NCI-H1417 (cell line): ENCODE measurements around the gene MPI.

Source experiments
- DNase-seq, 3 experiments: peaks; one replicate each; lab custom pipeline; 2025; lab: John Stamatoyannopoulos, UW

The MPI gene

DNA sequence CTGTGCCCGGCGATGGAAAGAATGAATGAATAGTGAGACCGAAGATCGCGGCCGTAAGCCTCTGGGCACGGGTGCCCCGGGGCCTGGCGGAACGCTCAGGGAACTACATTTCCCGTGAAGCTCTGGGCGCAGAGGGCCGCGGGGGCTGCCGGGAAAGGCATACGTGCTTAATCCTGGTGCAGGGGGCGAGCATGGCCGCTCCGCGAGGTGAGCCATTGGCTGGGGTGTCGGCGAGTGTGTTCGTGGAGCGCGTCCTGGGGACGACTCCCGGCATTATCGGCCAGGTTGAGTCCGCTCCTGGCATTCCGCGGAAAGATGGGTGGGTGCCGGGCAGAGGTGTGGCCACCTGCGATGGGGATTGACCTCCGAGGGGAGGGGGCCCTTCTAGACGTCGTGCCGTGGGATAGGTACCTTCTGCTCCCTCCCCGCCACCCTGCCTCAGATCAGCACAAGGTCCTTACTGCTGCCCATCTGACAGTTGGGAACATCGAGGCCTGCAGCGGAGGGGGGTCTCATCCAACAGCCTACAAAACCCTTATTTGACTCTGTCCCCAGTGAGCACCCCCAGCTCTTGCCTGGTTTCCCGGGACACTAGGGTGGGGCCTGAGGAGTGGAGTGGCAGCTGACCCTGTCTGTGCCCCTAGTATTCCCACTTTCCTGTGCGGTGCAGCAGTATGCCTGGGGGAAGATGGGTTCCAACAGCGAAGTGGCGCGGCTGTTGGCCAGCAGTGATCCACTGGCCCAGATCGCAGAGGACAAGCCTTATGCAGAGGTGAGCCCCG, at the start of gene MPI:
Gene MPI, plus strand, starts transcription at position 160 of the 782 bp plus-strand sequence. Its CDS starts 32 bp downstream, at position 192.
- peak; percentile 79 to 92 (median 89) for DNase-seq

DNA sequence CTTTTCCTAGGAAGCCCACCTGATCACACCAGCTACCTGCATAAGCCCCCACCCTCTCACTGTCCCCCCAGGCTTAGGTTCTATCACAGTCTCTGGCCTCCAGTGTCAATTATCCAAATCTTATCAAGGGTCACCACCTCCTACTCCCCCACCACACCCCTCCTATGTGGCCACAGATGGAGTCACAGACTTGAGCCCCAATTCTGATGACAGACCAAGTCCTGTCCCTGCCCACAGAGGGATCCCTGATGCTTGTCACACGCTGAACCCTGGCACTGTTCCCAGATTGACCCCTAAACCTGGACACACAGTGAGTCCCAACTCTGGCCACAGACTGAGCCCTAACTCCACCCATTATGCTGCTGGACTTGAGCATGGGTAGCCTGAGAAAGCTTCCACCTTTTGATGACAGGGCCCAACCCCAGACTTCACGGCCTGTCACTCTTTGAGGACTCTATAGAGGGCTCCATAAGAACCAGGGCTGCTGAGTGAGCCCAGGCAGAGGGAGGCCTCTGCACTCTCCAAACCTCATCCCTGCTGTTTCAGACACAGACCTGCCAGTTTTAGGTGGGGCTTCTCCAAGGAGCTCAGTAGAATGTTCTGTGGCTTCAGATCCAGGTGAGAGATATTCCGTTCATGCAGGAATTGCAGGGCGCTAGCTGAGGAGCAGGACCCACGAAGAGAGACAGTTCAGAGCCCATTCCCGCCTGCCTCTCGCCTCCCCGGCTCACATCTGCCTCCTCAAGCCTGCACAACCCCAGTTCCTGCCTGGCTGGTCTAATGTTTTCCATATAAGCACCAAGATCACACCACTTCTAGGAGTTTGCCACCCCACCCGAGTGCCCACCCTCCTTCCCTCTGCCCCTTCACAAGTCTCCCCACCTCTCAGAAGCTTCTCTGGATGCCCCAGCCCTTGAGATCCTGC, 48.7 kb upstream of the MPI start:
- no peak for DNase-seq

- DNase-seq = no peak
Observed at GRCh38 chr15:74841891-74842373, 47.9 kb upstream of the MPI start.

GRCh38 chr15:74842581-74843444, 47.0 kb upstream of the MPI start, which contains the start of gene ULK3:
TSS of gene ULK3 (minus strand) at chr15:74843156. CDS start at chr15:74843105, 51 bp downstream.
- DNase-seq = peak; percentile 91 to 96 (median 95)

- no peak for DNase-seq
Observed at GRCh38 chr15:74843445-74843828, 46.4 kb upstream of the MPI start.

DNA sequence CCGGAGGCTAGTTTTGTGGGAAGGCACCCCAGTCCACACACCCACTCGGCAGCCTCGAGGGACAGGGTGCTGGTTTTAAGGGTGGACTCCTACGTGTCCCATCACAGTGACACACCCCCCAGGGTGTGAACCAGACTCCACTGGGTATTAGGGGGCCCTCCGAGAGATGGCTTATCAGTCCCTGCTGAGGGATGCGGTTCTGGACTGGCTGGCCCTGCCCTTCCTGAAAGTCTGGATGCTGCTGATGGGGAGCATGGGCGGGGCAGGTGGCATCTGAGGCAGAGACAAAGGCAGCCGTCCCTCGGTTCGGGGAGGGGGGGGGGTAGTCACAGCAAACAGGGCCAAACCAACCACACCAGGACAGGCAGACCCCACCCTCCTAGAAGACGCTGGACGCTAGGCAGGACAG, 45.9 kb upstream of the MPI start:
- DNase-seq = peak in 1 of 3 experiments; percentile 42

- no peak for DNase-seq
Observed at GRCh38 chr15:74844319-74845207, 45.3 kb upstream of the MPI start.

DNA sequence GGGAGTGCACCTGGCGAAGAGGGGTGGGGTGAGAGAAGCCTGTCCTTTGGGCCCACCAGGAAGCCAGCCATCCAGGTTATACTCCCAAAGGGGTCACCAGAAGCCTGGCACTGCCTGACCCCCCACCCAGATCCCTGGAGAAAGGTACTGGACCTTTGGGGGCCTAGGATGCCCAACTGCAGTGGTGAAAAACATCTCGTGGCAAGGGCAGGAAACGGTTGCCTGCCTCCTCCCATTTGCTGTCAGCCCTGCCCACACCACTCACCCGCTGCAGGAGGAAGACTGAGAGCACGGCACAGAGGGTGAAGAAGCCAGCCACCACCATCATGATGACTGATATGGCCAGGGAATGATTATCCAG, 44.7 kb upstream of the MPI start:
- DNase-seq = no peak

DNA sequence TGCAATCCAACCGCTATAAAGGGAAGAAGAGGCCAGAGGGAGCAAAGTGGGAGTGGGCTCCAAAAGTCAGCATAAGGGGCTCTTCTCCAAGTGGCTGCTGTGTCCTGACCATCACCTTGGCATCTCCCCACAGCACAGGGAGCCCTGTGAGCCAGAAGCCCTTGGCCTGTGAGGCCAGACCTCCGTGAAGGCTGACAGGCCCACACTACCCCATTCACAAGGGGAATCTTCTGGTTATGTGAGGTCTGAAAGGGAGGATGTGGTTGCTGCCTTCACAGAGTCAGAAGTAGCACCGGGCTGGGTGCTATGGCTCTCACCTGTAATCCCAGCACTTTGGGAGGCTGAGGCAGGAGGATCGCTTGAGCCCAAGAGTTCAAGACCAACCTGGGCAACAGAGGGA, 44.3 kb upstream of the MPI start:
- no peak for DNase-seq

- no peak for DNase-seq
Observed at GRCh38 chr15:74847432-74847831, 42.4 kb upstream of the MPI start.

GRCh38 chr15:74850393-74850792, 39.4 kb upstream of the MPI start:
- DNase-seq = no peak

DNA sequence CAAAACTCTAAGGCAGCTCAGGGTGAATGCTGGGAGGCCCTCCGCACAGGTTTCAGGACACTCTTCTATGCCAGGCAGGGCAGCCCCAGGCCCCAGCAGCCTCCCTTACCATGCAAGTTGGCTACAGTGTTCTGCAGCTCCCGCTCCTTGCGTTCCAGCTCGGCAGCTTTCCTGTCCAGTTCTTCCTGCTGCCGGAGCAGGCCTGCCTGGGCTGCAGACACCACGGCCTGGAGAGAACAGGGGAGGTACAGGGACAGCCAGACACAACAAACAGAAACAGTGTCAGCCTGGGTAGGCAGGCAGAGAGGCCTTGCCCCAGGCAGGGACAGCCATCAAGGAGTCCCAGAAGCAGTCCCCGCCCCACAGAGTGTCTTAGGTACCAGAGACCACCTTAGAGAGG, 37.9 kb upstream of the MPI start:
- no peak for DNase-seq

DNA sequence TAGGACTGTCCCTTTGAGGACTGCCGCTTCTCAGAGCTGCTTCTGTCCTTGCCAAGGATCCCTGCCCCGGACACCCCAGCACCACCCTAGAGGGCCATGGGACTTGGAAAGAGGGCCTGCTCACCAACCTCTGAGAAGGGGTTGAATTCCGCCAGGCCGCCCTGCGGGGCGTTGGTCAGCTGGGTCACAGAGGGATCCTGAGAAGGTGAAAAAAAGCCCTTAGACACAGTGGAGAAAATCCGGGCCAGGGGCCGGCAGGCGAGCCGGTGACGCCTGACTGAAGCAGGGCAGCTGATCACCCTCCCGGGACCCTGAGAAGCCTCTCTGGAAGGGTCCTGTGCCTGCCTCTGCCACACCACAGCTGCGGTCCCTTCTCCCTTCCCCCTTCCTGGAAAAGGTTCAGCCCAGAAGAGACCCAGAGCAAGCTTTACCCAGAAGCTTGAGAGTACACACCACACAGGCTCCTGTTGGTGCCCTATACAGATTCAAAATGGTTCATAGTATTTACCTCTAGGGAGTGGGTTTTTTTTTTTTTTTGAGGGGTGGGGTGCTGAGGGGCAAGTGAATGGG, 35.3 kb upstream of the MPI start:
- no peak for DNase-seq

- no peak for DNase-seq
Observed at GRCh38 chr15:74855857-74856256, 34.0 kb upstream of the MPI start.

DNA sequence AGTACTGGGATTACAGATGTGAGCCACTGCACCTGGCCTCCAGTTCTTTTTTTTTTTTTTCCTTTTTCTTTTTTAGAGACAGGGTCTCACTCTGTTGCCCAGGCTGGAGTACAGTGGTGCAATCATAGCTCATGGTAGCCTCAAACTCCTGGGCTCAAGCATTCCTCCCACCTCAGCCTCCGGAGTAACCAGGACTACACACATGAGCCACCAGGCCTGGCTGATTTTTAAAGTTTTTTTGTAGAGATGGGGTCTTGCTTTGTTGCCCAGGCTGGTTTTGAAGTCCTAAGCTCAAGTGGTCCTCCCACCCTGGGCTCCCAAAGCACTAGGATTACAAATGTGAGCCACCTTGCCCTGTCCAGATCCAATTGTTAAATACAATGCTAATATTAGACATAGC, 33.3 kb upstream of the MPI start:
- no peak for DNase-seq

- DNase-seq = peak in 1 of 3 experiments; percentile 22
Observed at GRCh38 chr15:74857082-74857655, 32.7 kb upstream of the MPI start.

GRCh38 chr15:74857671-74858368, 32.0 kb upstream of the MPI start:
- no peak for DNase-seq

DNA sequence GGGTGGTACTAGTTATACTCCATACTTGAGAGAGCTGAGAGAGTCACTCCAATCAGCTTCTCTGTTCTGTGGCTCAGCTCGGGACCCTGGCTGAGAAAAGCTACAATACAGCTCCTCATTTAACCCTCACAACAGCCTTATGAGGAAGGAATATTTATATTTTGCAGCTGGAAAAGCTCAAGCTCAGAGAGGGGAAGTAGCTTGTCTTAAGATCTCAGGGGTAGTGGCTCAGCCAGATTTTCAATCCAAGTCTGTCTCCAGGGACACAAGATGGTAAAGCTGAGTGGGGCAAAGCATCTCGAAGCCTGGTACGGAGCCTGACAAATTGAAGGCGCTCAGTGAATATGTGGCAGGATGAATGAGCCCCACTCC, 31.5 kb upstream of the MPI start:
- no peak for DNase-seq

DNA sequence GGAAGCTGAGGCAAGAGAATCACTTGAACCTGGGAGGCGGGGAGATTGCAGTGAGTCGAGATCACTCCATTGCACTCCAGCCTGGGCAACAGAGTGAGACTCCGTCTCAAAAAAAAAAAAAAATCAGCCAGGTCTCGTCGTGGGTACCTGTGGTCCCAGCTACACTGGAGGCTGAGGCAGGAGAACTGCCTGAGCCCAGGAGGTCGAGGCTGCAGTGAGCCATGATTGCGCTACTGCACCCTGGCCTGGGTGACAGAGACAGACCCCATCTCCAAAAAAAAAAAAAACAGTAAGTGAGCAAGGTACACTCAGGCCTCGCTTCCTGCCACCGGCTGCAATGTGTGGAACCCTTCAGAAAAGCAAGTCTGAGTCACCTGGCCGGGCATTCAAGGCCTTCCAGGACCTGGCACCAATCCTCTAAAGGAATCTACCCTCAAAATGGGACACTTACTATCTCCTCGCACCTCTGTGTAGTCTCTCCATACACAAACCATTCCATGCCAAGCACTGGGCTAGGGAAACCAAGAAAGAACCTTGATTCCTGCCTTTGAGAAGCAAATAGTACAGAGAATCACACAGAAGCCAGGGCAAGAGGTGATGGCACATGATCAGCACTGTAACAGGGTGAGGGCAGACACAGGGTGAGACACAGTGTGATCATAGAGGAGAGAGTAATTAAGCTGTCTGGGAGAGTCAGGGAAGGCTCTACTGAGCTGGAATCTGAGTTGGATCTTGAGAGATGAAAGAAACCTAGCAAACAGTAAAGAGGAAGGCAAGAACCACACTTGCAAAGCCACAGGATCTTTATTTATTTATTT, 26.4 kb upstream of the MPI start:
- no peak for DNase-seq
